ENCODE data around the gene TMEM126A.

Gene TMEM126A

DNA sequence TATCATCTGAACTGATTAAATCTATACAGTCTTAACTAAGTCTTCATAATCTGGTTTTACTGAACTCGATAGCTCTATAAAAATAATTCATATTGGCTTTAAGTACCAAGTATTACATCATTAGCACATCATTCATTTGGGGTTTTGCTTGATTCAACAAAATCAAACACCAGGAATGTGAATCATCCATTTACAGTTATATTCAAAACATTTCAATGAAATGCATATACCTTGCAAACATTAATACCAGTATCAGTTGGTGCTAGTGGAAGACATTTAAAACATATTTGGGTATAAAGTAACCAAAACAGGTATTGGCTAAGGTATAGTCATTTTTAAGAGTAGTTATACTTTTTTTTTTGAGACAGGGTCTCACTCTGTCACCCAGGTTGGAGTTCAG, 50.4 kb downstream of the TMEM126A start:
- no peak for DNase-seq

- DNase-seq = no peak
Measured at GRCh38 chr11:85699957-85700741, 52.4 kb downstream of the TMEM126A start.

DNA sequence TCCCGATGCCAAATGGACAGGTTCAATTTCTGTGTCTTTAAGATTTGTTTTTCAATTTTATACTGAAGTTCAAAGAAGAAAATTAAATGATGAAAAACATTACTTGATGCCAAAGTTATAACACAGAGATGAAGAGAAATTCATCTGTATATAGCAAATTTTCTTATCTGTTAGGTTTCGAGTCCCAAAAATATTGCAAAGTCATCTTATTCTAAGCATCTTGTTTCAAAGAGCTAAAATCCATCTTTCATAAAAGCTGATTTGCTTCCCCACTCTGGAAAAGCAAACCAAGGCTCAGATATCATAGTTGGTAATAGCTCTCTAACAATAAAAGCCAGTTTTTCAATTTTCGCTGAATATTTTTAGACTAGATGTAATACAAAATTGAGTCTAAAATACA, 57.2 kb downstream of the TMEM126A start:
- DNase-seq = no peak

DNA sequence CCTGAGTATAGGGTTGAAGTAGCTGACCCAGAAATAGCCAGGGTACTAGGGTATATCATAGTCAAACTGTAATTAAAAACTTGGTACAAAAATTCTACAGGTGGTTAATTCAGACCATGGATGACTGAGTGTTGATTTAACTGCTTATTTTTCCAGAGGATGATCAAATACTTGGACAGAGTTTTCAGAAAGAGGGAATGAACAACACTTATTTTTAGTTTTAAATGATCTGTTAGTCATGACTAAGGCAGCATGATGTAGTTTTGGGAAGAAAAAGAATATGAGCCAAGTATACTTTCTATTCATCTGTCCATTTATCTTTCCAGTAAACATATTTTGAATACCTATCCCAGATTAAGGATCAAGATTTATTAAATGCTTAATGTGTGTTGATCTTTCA, 58.0 kb downstream of the TMEM126A start:
- DNase-seq = no peak

Measured in stimulated activated CD4-positive, alpha-beta T cell treated with anti-CD3 and anti-CD28 coated beads, Interleukin-2, amount 100 ng/mL, for 48 hours (primary cell).